ENCODE data around the gene EVX2. TPM values are rescaled to one million over a fixed set of nuclear protein-coding genes. Genes with fewer than 3 reads are reported as not detected.

EVX2 gene
- total RNA-seq, 6 experiments from 2014 or later = not detected

- DNase-seq (no peak), ATAC-seq (peak in 1 of 4 donors; percentile 13)
- Histone ChIP-seq H3K4me3 (no peak within 1 kb of the TSS), H3K27me3 (peaks cover 23 to 78% of the 10 kb centered on the region in 2 donors), H3K27ac (no peak within 1 kb of the TSS), H3K4me1 (peaks cover 0 to 12% (median 0%) of the 10 kb centered on the region in 4 donors), H3K36me3 (no peaks in the 10 kb centered on the region), H3K9me3 (no peaks in the 10 kb centered on the region)
- TF ChIP-seq, protein P1, sequence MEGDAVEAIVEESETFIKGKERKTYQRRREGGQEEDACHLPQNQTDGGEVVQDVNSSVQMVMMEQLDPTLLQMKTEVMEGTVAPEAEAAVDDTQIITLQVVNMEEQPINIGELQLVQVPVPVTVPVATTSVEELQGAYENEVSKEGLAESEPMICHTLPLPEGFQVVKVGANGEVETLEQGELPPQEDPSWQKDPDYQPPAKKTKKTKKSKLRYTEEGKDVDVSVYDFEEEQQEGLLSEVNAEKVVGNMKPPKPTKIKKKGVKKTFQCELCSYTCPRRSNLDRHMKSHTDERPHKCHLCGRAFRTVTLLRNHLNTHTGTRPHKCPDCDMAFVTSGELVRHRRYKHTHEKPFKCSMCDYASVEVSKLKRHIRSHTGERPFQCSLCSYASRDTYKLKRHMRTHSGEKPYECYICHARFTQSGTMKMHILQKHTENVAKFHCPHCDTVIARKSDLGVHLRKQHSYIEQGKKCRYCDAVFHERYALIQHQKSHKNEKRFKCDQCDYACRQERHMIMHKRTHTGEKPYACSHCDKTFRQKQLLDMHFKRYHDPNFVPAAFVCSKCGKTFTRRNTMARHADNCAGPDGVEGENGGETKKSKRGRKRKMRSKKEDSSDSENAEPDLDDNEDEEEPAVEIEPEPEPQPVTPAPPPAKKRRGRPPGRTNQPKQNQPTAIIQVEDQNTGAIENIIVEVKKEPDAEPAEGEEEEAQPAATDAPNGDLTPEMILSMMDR (IDR thresholded peaks at IDR 0.05) = no peak
- no peak for TF ChIP-seq POLR2A (IDR thresholded peaks at IDR 0.05)
- intact Hi-C loops (cut with DNase I) = loop anchor here (10.0 kb wide), 2 partner anchors 686 to 706 kb away; no protein-coding TSS in a partner anchor
- 7% methylated on average over 27 of the region's 64 CpGs for WGBS (ENCODE audit: insufficient coverage, low coverage, low lambda C conversion rate, missing lambda C conversion rate)
Measured at GRCh38 chr2:176128982-176129796, 45.4 kb upstream of the EVX2 start, which contains the start of gene HOXD8. TSS of gene HOXD8 (plus strand) at chr2:176129705. CDS start at chr2:176130367, 662 bp downstream.

- DNase-seq (no peak), ATAC-seq (no peak)
- WGBS (ENCODE audit: insufficient coverage, low coverage, low lambda C conversion rate, missing lambda C conversion rate) = 8% methylated on average over 33 of the region's 49 CpGs
- intact Hi-C loops (cut with DNase I) = loop anchor here (10.0 kb wide), 2 partner anchors 686 to 706 kb away; no protein-coding TSS in a partner anchor
- H3K27me3 ChIP-seq = peaks cover 22 to 74% of the 10 kb centered on the region in 2 donors
- H3K9me3 ChIP-seq = no peaks in the 10 kb centered on the region
- no peaks in the 10 kb centered on the region for H3K36me3 ChIP-seq
- peaks cover 0 to 12% (median 0%) of the 10 kb centered on the region in 4 donors for H3K4me1 ChIP-seq
- H3K27ac ChIP-seq = no peak overlapping the region
- no peak overlapping the region for H3K4me3 ChIP-seq
- no peak for TF ChIP-seq POLR2A (IDR thresholded peaks at IDR 0.05)
- TF ChIP-seq, protein P1 (IDR thresholded peaks at IDR 0.05) = no peak
Measured at GRCh38 chr2:176128172-176128981, 44.6 kb upstream of the EVX2 start.

GRCh38 chr2:176127774-176128072 is 44.0 kb upstream of the EVX2 start:
- DNase-seq (no peak), ATAC-seq (no peak)
- H3K4me1 ChIP-seq = peaks cover 0 to 14% (median 0%) of the 10 kb centered on the region in 4 donors
- H3K27me3 ChIP-seq = peaks cover 20 to 74% of the 10 kb centered on the region in 2 donors
- TF ChIP-seq, protein P1 (IDR thresholded peaks at IDR 0.05) = no peak
- TF ChIP-seq POLR2A (IDR thresholded peaks at IDR 0.05) = no peak
- intact Hi-C loops (cut with DNase I) = loop anchor here (10.0 kb wide), 2 partner anchors 687 to 707 kb away; no protein-coding TSS in a partner anchor
- H3K36me3 ChIP-seq = no peaks in the 10 kb centered on the region
- WGBS (ENCODE audit: insufficient coverage, low coverage, low lambda C conversion rate, missing lambda C conversion rate) = 19% methylated on average over 4 of the region's 4 CpGs
- H3K9me3 ChIP-seq = no peaks in the 10 kb centered on the region
- H3K27ac ChIP-seq = no peak overlapping the region
- no peak overlapping the region for H3K4me3 ChIP-seq

DNA sequence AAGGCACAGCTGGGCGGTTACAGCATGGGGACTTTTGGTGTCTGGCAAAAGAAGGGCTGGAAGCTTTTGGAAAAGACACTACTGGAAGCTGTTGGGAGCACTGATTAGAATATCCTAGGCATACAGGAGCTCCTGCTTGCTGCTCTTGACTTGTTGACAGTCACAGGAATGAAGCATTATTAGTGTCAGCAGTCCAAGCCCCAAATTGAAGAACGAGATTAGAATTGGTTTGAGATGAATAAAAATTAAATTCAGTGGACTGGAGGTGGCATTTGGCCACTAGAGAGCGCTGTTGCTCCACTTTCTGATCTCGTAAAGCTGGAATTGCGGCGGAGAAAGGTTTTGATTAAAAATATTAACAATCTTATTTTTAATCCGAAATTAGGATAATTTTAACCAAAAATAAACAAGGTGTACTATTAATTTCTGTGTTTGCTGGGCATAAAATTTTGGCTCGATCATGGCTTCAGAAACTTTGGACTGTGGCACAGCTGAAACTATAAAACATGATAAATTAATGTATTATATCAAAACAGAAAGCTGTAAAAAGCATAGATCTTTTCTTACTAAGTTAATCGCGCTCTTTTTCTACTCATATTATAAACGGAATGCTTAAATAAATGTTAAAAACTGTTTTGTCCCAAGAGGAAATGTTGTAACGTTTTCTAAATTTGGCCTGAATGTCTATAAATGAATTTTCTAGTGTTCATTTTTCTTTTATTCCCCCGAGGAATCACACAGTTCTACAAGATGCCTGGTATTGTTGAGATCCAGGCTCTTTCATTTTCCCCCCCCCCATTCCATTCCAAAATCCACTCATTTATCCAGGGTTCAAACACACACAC is 43.4 kb upstream of the EVX2 start:
- intact Hi-C loops (cut with DNase I) = loop anchor here (10.0 kb wide), 2 partner anchors 688 to 708 kb away; no protein-coding TSS in a partner anchor
- H3K27ac ChIP-seq = no peak overlapping the region
- no peak overlapping the region for H3K4me3 ChIP-seq
- TF ChIP-seq, protein P1 (IDR thresholded peaks at IDR 0.05) = peak; percentile 83 to 93 (median 89)
- no peak for TF ChIP-seq POLR2A (IDR thresholded peaks at IDR 0.05)
- H3K4me1 ChIP-seq = peaks cover 0 to 15% (median 0%) of the 10 kb centered on the region in 4 donors
- ATAC-seq = peak; percentile 43 to 67 (median 64)
- peaks cover 21 to 74% of the 10 kb centered on the region in 2 donors for H3K27me3 ChIP-seq
- whole genome bisulfite sequencing (ENCODE audit: insufficient coverage, low coverage, low lambda C conversion rate, missing lambda C conversion rate) = 1% methylated on average over 13 of the region's 13 CpGs
- H3K36me3 ChIP-seq = no peaks in the 10 kb centered on the region
- no peaks in the 10 kb centered on the region for H3K9me3 ChIP-seq
- peak in 2 of 3 donors; percentile 51 to 68 for DNase-seq
